ENCODE data around the gene PLEKHH1. TPM values are rescaled to one million over a fixed set of nuclear protein-coding genes. Genes with fewer than 3 reads are reported as not detected.

The PLEKHH1 gene
- total and polyA plus RNA-seq, 2 of the 8 experiments (the other 6 are each of a cell fraction or from before 2014, with no cell fraction given), result 28.3 to 33.3 TPM

DNA sequence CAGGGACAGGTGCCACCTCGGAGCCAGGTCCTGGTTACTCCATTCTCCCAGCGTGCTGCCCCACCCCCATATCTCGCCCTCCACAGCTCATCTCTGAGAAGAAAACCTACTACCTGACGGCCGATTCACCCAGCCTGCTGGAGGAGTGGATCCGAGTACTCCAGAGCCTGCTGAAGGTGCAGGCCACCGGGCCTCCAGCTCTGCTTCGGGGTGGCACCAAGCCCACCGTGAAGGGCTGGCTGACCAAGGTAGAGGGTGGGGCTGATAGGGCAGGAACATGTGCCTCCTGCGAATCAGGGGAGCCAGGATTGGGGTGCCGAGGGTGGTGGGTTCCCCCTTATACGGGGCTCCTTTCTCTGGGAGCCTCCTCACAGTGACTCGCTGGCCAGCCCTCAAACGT, 41.1 kb downstream of the PLEKHH1 start:
- H3K79me1 ChIP-seq (ENCODE audit: low read depth, low read length), result no peaks in the 10 kb centered on the region; the same call in 1 of the 2 replicates
- H3K23me2 ChIP-seq (ENCODE audit: low read depth, low read length), result no peaks in the 10 kb centered on the region
- H2BK15ac ChIP-seq (ENCODE audit: low read length), result no peak overlapping the region
- ChIA-PET POLR2A (ENCODE audit: partially characterized antibody) (no interaction called here), CTCF (ENCODE audit: partially characterized antibody) (interaction anchor here (1.6 to 28.8 kb wide), 4 partner anchors 10 to 150 kb away, joined by 7 to 924 read pairs (median 316); partner anchors contain the start of gene PLEKHH1)
- H3K27ac ChIP-seq (ENCODE audit: low read depth, low read length), result no peak overlapping the region
- no peak overlapping the region for H3K23ac ChIP-seq (ENCODE audit: insufficient read length)
- H4K91ac ChIP-seq (replicated peaks; ENCODE audit: insufficient read length, low read length), result no peak overlapping the region
- 85% methylated on average over 14 of the region's 14 CpGs; no CpG with 5 or more reads in 1 of the 2 experiments for WGBS, 2 experiments (ENCODE audit: extremely low coverage in 1 of 2, insufficient coverage in 1 of 2, insufficient read length in 1 of 2, insufficient replicate concordance in 2 of 2, low coverage in 1 of 2, low lambda C conversion rate in 2 of 2, missing lambda C conversion rate in 1 of 2)
- H2BK12ac ChIP-seq (ENCODE audit: low read depth, low read length), result no peak overlapping the region
- H4K20me1 ChIP-seq (replicated peaks in 1 of 2; ENCODE audit: control insufficient read depth in 1 of 2, insufficient read depth in 2 of 2, low read length in 2 of 2), result peaks cover 3% of the 10 kb centered on the region in 2 experiments
- no peak overlapping the region for H3K4me3 ChIP-seq (ENCODE audit: extremely low read depth in 1 of 4, insufficient read depth in 2 of 4, low read depth in 3 of 4, low read length in 4 of 4)
- no peak overlapping the region for H2BK5ac ChIP-seq (ENCODE audit: low read depth, low read length)
- H3K56ac ChIP-seq (replicated peaks; ENCODE audit: insufficient read length, low read depth, low read length), result no peak overlapping the region
- H3K4me1 ChIP-seq (replicated peaks in 1 of 4; ENCODE audit: control insufficient read depth in 3 of 4, insufficient read depth in 4 of 4, low read length in 3 of 4), result no peaks in the 10 kb centered on the region
- H3K27me3 ChIP-seq (replicated peaks in 1 of 4; ENCODE audit: control insufficient read depth in 3 of 4, extremely low read depth in 1 of 4, insufficient read depth in 3 of 4, low read length in 3 of 4), result no peaks in the 10 kb centered on the region
- no peak overlapping the region for H4K5ac ChIP-seq (ENCODE audit: insufficient read length, low read depth, low read length)
- no peak overlapping the region for H2BK20ac ChIP-seq (ENCODE audit: low read length)
- no peak overlapping the region for H2AK5ac ChIP-seq (ENCODE audit: low read depth, low read length)
- no peak overlapping the region for H2AFZ ChIP-seq (ENCODE audit: low read length)
- no peak for FAIRE-seq
- DNase-seq (ENCODE audit: low read depth in 1 of 2, low spot score in 2 of 2), result no peak
- peaks cover 4 to 14% (median 7%) of the 10 kb centered on the region in 4 experiments; a peak in 4 of 8 replicates for H3K36me3 ChIP-seq (ENCODE audit: control insufficient read depth in 2 of 4, insufficient read depth in 4 of 4, low read length in 3 of 4)
- no peak overlapping the region for H3K4me2 ChIP-seq (ENCODE audit: insufficient read depth in 1 of 2, low read depth in 2 of 2, low read length in 2 of 2)
- H3K4ac ChIP-seq (replicated peaks; ENCODE audit: insufficient read length, low read depth, low read length), result no peak overlapping the region
- no peak overlapping the region for H2BK120ac ChIP-seq (replicated peaks; ENCODE audit: low read depth, low read length)
- no peak overlapping the region for H3K9ac ChIP-seq (replicated peaks in 1 of 4; ENCODE audit: extremely low read depth in 1 of 4, low read depth in 3 of 4, low read length in 3 of 4)
- no peak overlapping the region for H3K18ac ChIP-seq (ENCODE audit: extremely low read depth, low read length)
- no peak overlapping the region for H3K14ac ChIP-seq (ENCODE audit: insufficient read length)
- no peaks in the 10 kb centered on the region for H3K9me3 ChIP-seq (ENCODE audit: insufficient read depth in 2 of 2, low read depth in 1 of 2, low read length in 1 of 2)
- no peaks in the 10 kb centered on the region for H3K79me2 ChIP-seq (ENCODE audit: control insufficient read depth in 1 of 2, insufficient read depth in 2 of 2, low read length in 2 of 2)
- H4K8ac ChIP-seq (ENCODE audit: extremely low read depth, insufficient read depth, low read length), result no peak overlapping the region
- TF ChIP-seq JUN (IDR thresholded peaks at IDR 0.05; ENCODE audit: low read depth, low read length) (no peak), CHD2 (IDR thresholded peaks at IDR 0.05; ENCODE audit: low read length) (no peak), TCF12 (IDR thresholded peaks at IDR 0.05; ENCODE audit: low read depth, low read length) (no peak), RXRA (IDR thresholded peaks at IDR 0.05; ENCODE audit: insufficient read depth, low read depth, low read length) (no peak)
